Muscle layer of colon (tissue), 2 donors: ENCODE data around the gene CBFA2T2.
A peak's percentile ranks its signal among the peaks of the same experiment; 100 is the strongest.

Experiments used
- H3K27ac ChIP-seq: one replicate; pipeline ENCODE4 v1.7.0; 2013; ENCODE audit warnings: low read depth, mild to moderate bottlenecking, low read length, moderate library complexity
- H3K27me3 ChIP-seq, 2 donors: one replicate each; pipeline ENCODE4 v1.7.0; 2013; ENCODE audit warnings: low read length in 2 of 2, mild to moderate bottlenecking in 2 of 2; ENCODE audit not compliant: insufficient read depth in 2 of 2, control insufficient read depth in 1 of 2
- H3K36me3 ChIP-seq: one replicate; pipeline ENCODE4 v1.7.0; 2013; ENCODE audit warnings: mild to moderate bottlenecking, low read length; ENCODE audit not compliant: insufficient read depth
- H3K4me1 ChIP-seq: one replicate; pipeline ENCODE4 v1.7.0; 2013; ENCODE audit warnings: mild to moderate bottlenecking, low read length; ENCODE audit not compliant: insufficient read depth
- H3K4me3 ChIP-seq, 2 donors: one replicate each; pipeline ENCODE4 v1.7.0; 2013; ENCODE audit warnings: low read length in 2 of 2, low read depth in 1 of 2, mild to moderate bottlenecking in 1 of 2, moderate library complexity in 1 of 2
- H3K9ac ChIP-seq: one replicate; pipeline ENCODE4 v1.7.0; 2013; ENCODE audit warnings: low read length
- H3K9me3 ChIP-seq: one replicate; pipeline ENCODE4 v1.7.0; 2013; ENCODE audit warnings: mild to moderate bottlenecking, low read length
- donor health status: abdominal sarcoma.
- donor health status: Adenocarcinoma of cecum.

The CBFA2T2 gene

GRCh38 chr20:33537608-33538007 is 47.7 kb downstream of the CBFA2T2 start:
- peak overlapping the region; percentile 47 for H3K27ac ChIP-seq
- no peaks in the 10 kb centered on the region for H3K9me3 ChIP-seq
- no peak overlapping the region for H3K9ac ChIP-seq
- no peaks in the 10 kb centered on the region for H3K36me3 ChIP-seq
- H3K4me1 ChIP-seq, result peaks cover 35% of the 10 kb centered on the region
- H3K27me3 ChIP-seq, result no peaks in the 10 kb centered on the region
- H3K4me3 ChIP-seq, result no peak overlapping the region

- no peak overlapping the region for H3K9ac ChIP-seq
- no peaks in the 10 kb centered on the region for H3K36me3 ChIP-seq
- H3K27me3 ChIP-seq, result no peaks in the 10 kb centered on the region
- H3K4me1 ChIP-seq, result peaks cover 28% of the 10 kb centered on the region
- H3K4me3 ChIP-seq, result no peak overlapping the region
- H3K9me3 ChIP-seq, result no peaks in the 10 kb centered on the region
- no peak overlapping the region for H3K27ac ChIP-seq
These were observed 49.2 kb downstream of the CBFA2T2 start for GRCh38 chr20:33539129-33539528.

GRCh38 chr20:33540427-33540826 is 50.5 kb downstream of the CBFA2T2 start:
- H3K9ac ChIP-seq, result no peak overlapping the region
- peaks cover 25% of the 10 kb centered on the region for H3K4me1 ChIP-seq
- H3K27ac ChIP-seq, result no peak overlapping the region
- H3K36me3 ChIP-seq, result no peaks in the 10 kb centered on the region
- H3K4me3 ChIP-seq, result no peak overlapping the region
- H3K27me3 ChIP-seq, result no peaks in the 10 kb centered on the region
- no peaks in the 10 kb centered on the region for H3K9me3 ChIP-seq

- H3K27ac ChIP-seq, result no peak overlapping the region
- H3K4me1 ChIP-seq, result peaks cover 25% of the 10 kb centered on the region
- H3K9ac ChIP-seq, result no peak overlapping the region
- no peaks in the 10 kb centered on the region for H3K9me3 ChIP-seq
- no peaks in the 10 kb centered on the region for H3K36me3 ChIP-seq
- H3K4me3 ChIP-seq, result no peak overlapping the region
- H3K27me3 ChIP-seq, result no peaks in the 10 kb centered on the region
These were observed 51.2 kb downstream of the CBFA2T2 start for GRCh38 chr20:33541074-33541473.

- Histone ChIP-seq H3K27ac (no peak overlapping the region), H3K9ac (no peak overlapping the region), H3K4me3 (no peak overlapping the region), H3K4me1 (peaks cover 31% of the 10 kb centered on the region), H3K27me3 (no peaks in the 10 kb centered on the region), H3K36me3 (no peaks in the 10 kb centered on the region), H3K9me3 (no peaks in the 10 kb centered on the region)
These were observed 51.9 kb downstream of the CBFA2T2 start for GRCh38 chr20:33541797-33542196.

GRCh38 chr20:33545763-33546162 is 55.9 kb downstream of the CBFA2T2 start:
- no peak overlapping the region for H3K4me3 ChIP-seq
- H3K27me3 ChIP-seq, result no peaks in the 10 kb centered on the region
- no peaks in the 10 kb centered on the region for H3K9me3 ChIP-seq
- peaks cover 1% of the 10 kb centered on the region for H3K36me3 ChIP-seq
- H3K9ac ChIP-seq, result no peak overlapping the region
- H3K27ac ChIP-seq, result no peak overlapping the region
- H3K4me1 ChIP-seq, result peaks cover 13% of the 10 kb centered on the region

GRCh38 chr20:33549229-33549999 is 59.5 kb downstream of the CBFA2T2 start:
- peaks cover 3% of the 10 kb centered on the region for H3K36me3 ChIP-seq
- H3K27me3 ChIP-seq, result no peaks in the 10 kb centered on the region
- H3K4me1 ChIP-seq, result peaks cover 29% of the 10 kb centered on the region
- no peak overlapping the region for H3K9ac ChIP-seq
- H3K4me3 ChIP-seq, result no peak overlapping the region
- no peaks in the 10 kb centered on the region for H3K9me3 ChIP-seq
- no peak overlapping the region for H3K27ac ChIP-seq

- H3K9ac ChIP-seq, result no peak overlapping the region
- no peak overlapping the region for H3K27ac ChIP-seq
- no peaks in the 10 kb centered on the region for H3K9me3 ChIP-seq
- H3K36me3 ChIP-seq, result peaks cover 3% of the 10 kb centered on the region
- H3K4me3 ChIP-seq, result no peak overlapping the region
- peaks cover 35% of the 10 kb centered on the region for H3K4me1 ChIP-seq
- H3K27me3 ChIP-seq, result no peaks in the 10 kb centered on the region
These were observed 61.9 kb downstream of the CBFA2T2 start for GRCh38 chr20:33551778-33552177.

GRCh38 chr20:33552519-33552918 is 62.6 kb downstream of the CBFA2T2 start:
- Histone ChIP-seq H3K9me3 (no peaks in the 10 kb centered on the region), H3K4me1 (peaks cover 32% of the 10 kb centered on the region), H3K4me3 (no peak overlapping the region), H3K27me3 (no peaks in the 10 kb centered on the region), H3K36me3 (peaks cover 3% of the 10 kb centered on the region), H3K27ac (peak overlapping the region; percentile 31), H3K9ac (no peak overlapping the region)

- Histone ChIP-seq H3K27me3 (no peaks in the 10 kb centered on the region), H3K4me3 (no peak overlapping the region), H3K27ac (no peak overlapping the region), H3K9ac (no peak overlapping the region), H3K9me3 (no peaks in the 10 kb centered on the region), H3K36me3 (peaks cover 3% of the 10 kb centered on the region), H3K4me1 (peaks cover 32% of the 10 kb centered on the region)
These were observed 63.6 kb downstream of the CBFA2T2 start for GRCh38 chr20:33553516-33553915.

GRCh38 chr20:33554914-33555420 is 65.1 kb downstream of the CBFA2T2 start:
- Histone ChIP-seq H3K9ac (no peak overlapping the region), H3K9me3 (no peaks in the 10 kb centered on the region), H3K4me1 (peaks cover 36% of the 10 kb centered on the region), H3K27ac (peak overlapping the region; percentile 54), H3K36me3 (peaks cover 3% of the 10 kb centered on the region), H3K4me3 (no peak overlapping the region), H3K27me3 (no peaks in the 10 kb centered on the region)

- Histone ChIP-seq H3K36me3 (peaks cover 2% of the 10 kb centered on the region), H3K27ac (peak overlapping the region; percentile 54), H3K27me3 (no peaks in the 10 kb centered on the region), H3K9me3 (no peaks in the 10 kb centered on the region), H3K4me1 (peaks cover 40% of the 10 kb centered on the region), H3K4me3 (no peak overlapping the region), H3K9ac (no peak overlapping the region)
These were observed 65.9 kb downstream of the CBFA2T2 start for GRCh38 chr20:33555755-33556154.
